Omental fat pad (tissue), 4 donors: ENCODE results near the gene YARS1. TPM values are rescaled to one million over a fixed set of nuclear protein-coding genes. Genes with fewer than 3 reads are reported as not detected.

ENCODE experiments used
- ATAC-seq: fragments of 150-250 bp; one replicate; pipeline ENCODE4 v1.9.1; 2016; ENCODE audit warnings: mild to moderate bottlenecking, moderate library complexity; ENCODE audit not compliant: low FRiP score
- DNase-seq: peaks from one replicate; pipeline ENCODE4 v3.0.0-alpha.2; 2019; ENCODE audit warnings: low spot score
- CTCF ChIP-seq, 3 donors: fragments of 450-650 bp; IDR thresholded peaks; one replicate each; pipeline ENCODE4 v1.5.1; 2016 to 2017; ENCODE audit warnings: antibody characterized with exemption in 3 of 3, mild to moderate bottlenecking in 3 of 3, moderate library complexity in 2 of 3
- total RNA-seq, 4 donors: library from RNA; depleted of rRNA; stranded (reverse); fragments of >200 nt; gene quantifications; one replicate each; pipeline ENCODE4 v1.1.0, GENCODE V29; 2016

The YARS1 gene
- total RNA-seq, 4 donors from 2014 or later: 59.1 to 124 (median 62.6) TPM

DNA sequence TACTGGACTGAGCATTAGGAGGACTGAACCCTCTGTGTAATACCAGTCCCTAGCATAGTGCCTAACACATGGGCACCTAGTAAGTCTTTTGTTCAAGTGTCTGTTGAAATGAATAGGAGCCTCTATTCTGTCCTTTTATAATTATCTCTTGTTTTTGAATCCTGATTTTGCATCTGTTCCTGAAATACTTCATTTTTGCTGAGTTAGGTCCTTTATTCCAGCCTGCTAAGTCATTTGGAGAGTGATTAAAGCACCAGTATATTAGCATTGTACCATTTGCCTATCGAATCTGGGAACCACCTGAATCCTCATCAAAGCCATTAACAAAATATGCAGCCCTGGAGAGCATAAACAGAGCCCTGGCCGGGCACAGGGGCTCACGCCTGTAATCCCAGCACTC, 32.3 kb downstream of the YARS1 start:
- DNase-seq (no peak), ATAC-seq (no peak)
- no peak for TF ChIP-seq CTCF (IDR thresholded peaks at IDR 0.05)

DNA sequence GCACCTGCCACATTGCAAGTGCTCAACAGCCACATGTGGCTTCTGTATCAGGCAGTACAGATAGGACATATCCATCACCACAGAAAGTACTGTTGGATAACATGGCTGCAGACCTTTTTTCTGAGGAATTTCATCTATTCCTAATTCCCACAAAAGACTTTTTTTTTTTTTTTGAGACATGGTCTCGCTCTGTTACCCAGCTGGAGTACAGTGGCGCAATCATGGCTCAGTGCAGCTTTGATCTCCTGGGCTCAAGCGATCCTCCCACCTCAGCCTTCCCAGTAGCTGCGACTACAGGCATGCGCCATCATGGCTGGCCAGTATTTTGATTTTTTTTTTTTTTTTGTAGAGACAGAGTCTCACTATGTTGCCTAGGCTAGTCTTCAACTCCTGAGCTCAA, 33.3 kb downstream of the YARS1 start:
- no peak for TF ChIP-seq CTCF (IDR thresholded peaks at IDR 0.05)
- DNase-seq (no peak), ATAC-seq (no peak)

DNA sequence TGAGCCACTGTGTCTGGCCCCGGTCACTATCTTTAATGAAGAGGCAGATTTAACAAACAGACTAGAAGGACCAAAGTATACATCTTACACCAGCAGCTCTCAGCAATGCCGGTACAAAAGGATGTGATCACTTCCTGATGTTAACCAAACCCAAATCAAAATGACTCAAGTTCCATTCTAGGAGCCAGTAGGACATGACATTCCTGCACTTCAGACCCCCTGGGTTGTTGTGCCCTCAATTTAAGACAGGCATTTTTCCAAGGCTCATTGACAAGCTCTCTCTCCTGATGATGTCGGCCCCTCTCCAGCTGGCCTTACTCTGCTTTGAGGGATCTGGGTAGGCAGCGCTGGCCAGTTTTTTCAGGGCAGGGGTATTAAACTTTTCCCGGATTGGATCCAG, 35.1 kb downstream of the YARS1 start:
- no peak for TF ChIP-seq CTCF (IDR thresholded peaks at IDR 0.05)
- DNase-seq (no peak), ATAC-seq (no peak)

DNA sequence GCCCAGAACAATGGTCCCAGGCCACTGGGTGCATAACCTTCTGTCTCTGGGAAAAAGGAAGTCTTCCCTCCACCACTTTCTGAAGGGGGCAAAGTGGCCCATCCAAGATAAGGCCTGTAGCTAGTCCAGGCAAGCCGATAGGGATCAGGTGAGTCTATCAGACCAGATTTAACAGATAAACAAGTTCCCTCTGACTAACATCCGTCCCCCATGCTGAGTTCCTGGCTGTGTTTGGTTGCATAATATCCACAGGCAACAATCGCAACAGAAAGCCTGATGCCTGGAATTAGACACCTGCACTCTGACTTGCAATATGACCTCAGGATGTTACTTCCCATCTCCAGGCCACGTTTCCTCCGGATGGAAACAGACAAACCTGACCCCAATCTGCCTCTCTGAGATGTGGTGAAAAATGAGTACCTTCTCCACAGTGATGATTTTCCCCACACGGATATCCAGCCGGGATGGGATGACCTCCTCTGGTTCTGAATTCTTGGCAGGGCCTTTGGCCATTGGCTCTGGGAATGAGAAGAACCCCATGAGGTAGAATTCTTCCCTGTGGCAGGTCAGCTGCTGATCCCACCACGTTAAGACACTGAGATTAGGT, 36.4 kb downstream of the YARS1 start:
- ATAC-seq (no peak), DNase-seq (peak; percentile 20)
- TF ChIP-seq CTCF (IDR thresholded peaks at IDR 0.05): no peak

DNA sequence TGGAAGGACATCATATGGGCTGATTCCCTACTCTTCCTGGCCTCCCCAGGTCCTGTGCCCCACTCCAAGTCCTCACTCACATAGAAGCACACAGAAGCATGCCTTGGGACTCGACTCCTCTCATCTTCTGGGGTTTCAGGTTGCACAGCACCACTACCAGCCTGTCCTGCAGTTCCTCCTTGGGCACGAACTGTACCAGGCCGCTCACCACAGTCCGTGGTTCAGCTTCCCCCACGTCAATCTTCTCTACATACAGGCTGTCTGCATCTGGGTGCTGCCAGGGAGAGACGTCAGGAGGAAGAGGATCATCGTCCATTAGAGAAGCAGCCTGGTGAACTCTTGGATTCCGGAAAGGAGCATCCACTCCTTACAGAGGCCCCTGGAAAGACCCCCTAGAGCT, 37.2 kb downstream of the YARS1 start:
- no peak for DNase-seq
- ATAC-seq: no peak
- no peak for TF ChIP-seq CTCF (IDR thresholded peaks at IDR 0.05)

GRCh38 chr1:32779242-32779641, 37.9 kb downstream of the YARS1 start:
- DNase-seq: no peak
- no peak for ATAC-seq
- TF ChIP-seq CTCF (IDR thresholded peaks at IDR 0.05): no peak

DNA sequence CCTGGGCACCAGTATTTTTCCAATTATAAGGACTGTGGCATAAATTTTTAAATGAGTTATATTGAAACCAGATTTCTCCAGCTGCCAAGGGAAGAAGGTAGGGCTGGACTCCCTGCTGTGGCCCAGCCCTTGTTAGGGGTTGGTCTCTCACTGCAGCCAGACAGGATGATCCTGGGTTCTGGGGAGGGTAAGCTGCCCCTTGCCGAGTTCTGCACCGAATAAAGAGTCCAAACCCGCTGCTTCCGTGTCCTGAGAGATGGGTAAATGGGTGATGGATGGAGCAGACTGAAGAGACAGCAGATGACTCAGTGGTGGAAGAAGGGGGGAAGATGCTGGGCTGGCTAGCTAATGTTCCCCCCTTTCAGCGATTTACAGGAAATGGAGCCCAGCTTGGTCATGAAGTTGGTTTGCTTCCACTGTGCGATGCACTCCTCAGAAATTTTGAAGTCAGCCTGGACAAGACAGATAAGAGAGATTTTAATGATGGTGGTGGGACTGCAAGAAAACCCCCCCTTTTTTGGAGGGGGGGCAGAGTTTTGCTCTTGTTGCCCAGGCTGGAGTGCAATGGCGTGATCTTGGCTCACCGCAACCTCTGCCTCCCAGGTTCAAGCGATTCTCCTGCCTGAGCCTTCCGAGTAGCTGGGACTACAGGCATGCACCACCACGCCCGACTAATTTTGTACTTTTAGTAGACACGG, 41.4 kb downstream of the YARS1 start:
- ATAC-seq (peak; percentile 56), DNase-seq (no peak)
- no peak for TF ChIP-seq CTCF (IDR thresholded peaks at IDR 0.05)
